GM19193 (cell line): ENCODE measurements around the gene ATXN3L.

ENCODE experiments used
- POLR2A ChIP-seq: IDR thresholded peaks from 4 replicates; pipeline ENCODE4 v1.6.1; 2011; ENCODE audit not compliant: insufficient read depth, insufficient read length; ENCODE audit errors: extremely low read depth

Gene ATXN3L

DNA sequence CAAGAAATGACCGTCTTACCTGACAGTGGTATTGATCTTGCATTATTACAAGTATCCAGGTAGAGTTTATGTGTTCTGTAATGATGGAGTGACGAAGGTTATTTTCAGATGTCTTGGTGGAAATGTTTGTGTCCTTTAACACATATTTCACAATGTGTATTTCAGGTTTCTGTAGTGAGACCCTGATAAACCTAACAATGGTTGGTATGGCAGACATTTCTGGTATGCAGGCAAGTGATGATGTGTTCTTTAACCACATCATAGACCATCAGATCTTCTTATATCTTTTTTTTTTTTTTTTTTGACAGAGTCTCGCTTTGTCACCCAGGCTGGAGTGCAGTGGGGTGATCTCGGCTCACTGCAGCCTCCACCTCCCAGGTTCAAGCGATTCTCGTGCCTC, 14.6 kb upstream of the ATXN3L start:
- TF ChIP-seq POLR2A: no peak

- no peak for TF ChIP-seq POLR2A
These were observed 10.6 kb upstream of the ATXN3L start for GRCh38 chrX:13330446-13330845.

DNA sequence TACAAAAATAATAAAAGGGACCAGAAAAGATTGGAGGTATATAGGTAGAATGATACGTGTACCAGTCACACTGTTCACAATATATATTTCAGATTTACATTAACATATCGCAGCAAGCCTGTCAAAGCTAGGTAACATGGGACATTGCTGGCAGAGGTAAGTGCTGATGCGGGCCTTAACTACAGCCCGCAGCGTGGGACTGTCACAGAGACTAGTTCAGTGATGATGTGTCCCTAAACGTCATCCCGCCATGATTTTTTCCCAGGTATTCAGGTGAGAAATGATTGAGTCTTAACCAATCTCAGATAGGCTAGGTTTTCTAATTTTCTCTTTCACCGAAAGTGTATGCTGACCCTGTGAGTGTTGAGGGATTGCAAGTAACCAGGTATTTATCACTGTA, 7.8 kb upstream of the ATXN3L start:
- TF ChIP-seq POLR2A: no peak

GRCh38 chrX:13323241-13323640, 3.4 kb upstream of the ATXN3L start:
- no peak for TF ChIP-seq POLR2A

- TF ChIP-seq POLR2A: no peak
These were observed 2.5 kb downstream of the ATXN3L start for GRCh38 chrX:13317366-13317765.

- TF ChIP-seq POLR2A: no peak
These were observed 8.3 kb downstream of the ATXN3L start for GRCh38 chrX:13311560-13311959.

GRCh38 chrX:13309631-13310030, 10.2 kb downstream of the ATXN3L start:
- no peak for TF ChIP-seq POLR2A

DNA sequence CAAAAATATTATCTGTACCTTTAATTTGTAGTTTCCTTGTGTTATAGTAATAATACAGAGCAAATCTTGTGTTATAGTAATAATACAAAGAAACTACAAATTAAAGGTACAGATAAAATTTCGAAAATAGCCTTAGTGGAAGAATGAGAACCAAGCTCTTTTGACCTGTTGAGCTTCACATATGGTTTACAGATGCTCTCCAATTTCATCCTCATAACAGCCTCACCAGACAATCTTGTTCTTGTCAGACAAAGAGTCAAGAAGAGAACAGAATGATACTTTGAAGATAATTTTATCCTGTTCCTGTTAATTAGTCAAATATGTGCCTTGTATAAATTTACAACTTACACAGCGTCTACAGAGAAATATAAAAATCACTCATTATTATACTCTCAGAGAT, 12.8 kb downstream of the ATXN3L start:
- no peak for TF ChIP-seq POLR2A

- no peak for TF ChIP-seq POLR2A
These were observed 14.7 kb downstream of the ATXN3L start for GRCh38 chrX:13305108-13305507.

DNA sequence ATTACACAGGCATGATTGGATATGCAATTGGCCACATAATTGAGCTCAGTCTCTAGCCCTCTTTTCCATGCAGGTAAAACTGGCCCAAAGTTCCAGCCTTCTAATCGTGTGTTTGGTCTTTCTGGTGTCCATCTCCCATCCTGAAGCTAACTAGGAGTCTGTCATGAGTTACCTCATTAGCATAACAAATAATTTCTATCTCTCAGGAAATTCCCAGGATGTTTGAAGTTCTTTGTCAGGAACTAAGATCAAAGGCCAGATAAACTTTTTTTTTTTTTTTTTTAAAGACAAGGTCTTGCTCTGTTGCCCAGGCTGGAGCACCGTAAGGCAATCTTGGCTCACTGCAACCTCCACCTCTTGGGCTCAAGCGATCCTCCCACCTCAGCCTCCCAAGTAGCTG, 15.8 kb downstream of the ATXN3L start:
- no peak for TF ChIP-seq POLR2A

DNA sequence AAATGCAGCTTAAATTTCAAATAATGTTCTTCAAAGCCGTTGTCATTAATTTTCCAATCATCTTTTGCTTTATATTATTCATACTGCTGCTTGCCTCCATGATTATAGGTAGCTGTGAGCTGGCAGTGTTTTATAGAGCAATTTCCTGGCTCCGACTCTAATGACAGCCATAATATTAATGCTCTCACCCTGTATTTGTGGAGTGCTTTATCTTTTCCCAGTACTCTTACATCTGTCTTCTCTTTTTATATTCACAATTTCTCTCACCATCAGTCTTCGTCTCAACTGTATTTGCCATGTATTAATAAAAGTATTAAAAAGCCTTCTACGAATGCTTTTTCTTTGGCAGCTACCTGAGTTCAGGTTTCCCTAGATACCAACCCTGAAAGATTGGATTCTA, 21.0 kb downstream of the ATXN3L start:
- no peak for TF ChIP-seq POLR2A

DNA sequence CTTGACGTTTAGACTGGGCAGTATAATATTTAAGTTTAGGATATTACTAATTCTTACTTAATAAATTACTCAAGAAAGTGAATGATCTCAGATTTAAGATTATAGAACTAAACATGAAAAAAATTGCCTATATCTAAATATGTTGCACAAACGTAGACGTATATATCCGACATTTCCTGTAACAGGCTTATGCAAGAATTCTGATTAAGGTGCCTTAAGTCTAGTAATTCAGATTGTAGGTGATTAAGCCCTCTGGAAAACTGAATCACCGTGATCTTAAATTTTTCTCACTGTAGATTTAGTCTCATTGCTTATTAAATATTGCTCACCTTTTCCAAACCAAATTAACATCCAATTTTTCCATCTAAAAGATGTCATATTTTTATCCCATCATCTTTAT, 24.0 kb downstream of the ATXN3L start:
- TF ChIP-seq POLR2A: no peak

DNA sequence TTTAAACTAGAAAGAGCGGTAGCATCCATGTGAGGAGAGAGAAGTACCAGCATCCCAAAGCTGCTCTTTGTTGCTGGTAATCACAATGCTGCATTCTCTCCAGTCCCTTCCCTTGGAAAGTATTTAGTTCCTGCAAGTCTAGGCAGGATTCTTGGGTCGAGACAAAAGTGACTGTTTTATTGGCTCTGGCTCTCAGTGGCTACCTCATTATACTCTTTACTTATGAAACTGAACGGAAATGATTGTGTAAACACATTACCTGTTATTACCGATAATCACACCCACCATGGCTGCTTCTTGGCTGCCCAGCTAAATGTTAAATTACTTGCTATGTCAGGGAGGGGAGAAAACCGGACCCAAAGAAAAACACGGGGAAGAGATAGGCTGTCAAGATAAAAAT, 26.2 kb downstream of the ATXN3L start:
- no peak for TF ChIP-seq POLR2A

DNA sequence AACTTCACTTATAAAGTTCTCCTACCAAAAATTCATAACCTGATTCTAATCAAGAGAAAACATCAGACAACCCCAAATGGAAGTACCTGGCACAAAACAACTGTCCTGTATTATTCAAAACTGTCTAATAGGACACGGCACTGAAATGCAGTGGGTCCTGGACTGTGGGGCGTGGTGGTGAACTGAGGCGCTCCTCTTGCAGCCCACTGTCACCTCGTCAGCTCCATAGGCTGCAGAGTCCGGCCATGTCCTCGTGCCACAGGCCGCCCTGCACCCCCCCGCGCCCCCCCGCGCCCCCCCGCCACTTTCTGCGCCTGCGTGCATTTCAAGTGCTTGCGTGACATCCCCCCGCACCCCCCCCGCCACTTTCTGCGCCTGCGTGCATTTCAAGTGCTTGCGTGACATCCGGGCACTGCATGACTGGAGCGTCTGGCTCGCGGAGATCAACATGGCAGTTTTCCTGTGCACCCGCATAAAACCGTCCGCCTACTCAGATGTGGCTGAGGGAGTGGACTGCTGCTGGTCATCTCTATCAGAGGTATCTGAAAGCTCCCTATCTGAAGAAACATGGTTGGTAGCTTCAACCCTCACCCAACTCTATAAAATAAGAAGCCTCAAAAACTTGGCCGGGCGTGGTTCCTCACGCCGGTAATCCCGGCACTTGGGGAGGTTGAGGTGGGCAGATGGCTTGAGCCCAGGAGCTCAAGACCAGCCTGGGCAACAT, 28.8 kb downstream of the ATXN3L start:
- no peak for TF ChIP-seq POLR2A

DNA sequence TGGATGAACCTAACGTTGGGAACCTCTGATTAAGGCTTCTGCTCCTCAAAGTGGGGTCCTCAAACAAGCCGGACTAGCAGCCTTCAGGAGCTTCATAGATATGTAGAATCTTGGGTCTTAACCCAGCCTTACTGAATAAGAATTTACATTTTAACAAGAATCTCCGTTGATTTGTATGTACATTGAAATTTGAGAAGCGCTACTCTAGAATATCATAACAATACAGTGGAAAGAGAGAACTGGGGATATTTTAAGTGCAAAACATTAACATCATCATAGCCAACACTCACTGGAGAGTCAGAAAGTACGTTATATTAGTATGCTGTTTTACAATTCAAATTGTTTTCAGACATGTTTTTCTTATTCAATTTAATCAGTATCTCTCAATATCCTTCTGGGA, 31.2 kb downstream of the ATXN3L start:
- TF ChIP-seq POLR2A: no peak

- no peak for TF ChIP-seq POLR2A
These were observed 32.0 kb downstream of the ATXN3L start for GRCh38 chrX:13287816-13288215.

- no peak for TF ChIP-seq POLR2A
These were observed 34.2 kb downstream of the ATXN3L start for GRCh38 chrX:13285693-13286092.

DNA sequence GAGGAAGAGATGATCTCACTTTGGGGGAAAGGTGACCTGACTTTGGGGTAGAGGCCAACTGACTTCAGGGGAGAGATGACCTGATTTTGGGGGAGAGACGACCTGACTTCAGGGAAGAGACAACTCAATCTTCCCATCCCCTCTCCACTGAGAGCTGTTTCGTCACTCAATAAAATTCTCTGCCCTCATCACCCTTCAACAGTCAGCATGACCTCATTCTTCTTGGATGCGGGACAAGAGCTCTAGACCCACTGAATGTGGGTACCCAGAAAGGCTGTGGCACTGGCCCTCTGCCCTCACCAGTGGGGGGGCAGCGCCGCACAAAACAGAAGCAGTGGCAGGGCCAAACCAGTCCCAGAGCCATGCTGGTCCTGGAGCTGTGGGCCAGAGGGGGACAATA, 34.6 kb downstream of the ATXN3L start:
- no peak for TF ChIP-seq POLR2A

DNA sequence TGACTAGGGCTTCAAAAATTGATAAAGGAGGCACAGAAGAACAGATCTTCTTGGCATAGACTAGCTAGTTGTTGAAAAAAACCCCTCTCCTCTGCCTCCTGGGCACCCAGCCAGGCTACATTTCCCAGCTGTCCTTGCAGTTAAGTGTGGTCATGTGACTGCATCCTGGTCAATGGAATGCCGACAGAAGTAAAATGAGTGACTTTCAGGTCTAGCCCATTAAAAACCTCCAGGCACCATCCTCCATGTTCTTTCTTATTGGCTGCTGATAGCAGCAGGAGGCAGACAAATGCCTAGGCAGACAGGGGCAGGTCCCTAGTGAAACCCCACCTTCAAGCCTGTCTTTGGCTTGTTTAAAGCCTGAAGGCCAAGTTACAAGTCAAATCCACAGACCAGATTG, 35.3 kb downstream of the ATXN3L start:
- TF ChIP-seq POLR2A: no peak
